HG03196 (cell line): Measurements from ENCODE around the gene SMG5.
A peak's percentile ranks its signal among the peaks of the same experiment; 100 is the strongest.
"Not testable (repeated sequence)": the region's sequence is repeated elsewhere in the genome, so short reads cannot be mapped to it uniquely, and the experiment has no call there.

ENCODE experiments used
- ATAC-seq: cut with Tn5 transposase; IDR thresholded peaks from one replicate; pipeline ENCODE4 v1.9.1; 2021; ENCODE audit not compliant: unreplicated experiment

SMG5 gene

DNA sequence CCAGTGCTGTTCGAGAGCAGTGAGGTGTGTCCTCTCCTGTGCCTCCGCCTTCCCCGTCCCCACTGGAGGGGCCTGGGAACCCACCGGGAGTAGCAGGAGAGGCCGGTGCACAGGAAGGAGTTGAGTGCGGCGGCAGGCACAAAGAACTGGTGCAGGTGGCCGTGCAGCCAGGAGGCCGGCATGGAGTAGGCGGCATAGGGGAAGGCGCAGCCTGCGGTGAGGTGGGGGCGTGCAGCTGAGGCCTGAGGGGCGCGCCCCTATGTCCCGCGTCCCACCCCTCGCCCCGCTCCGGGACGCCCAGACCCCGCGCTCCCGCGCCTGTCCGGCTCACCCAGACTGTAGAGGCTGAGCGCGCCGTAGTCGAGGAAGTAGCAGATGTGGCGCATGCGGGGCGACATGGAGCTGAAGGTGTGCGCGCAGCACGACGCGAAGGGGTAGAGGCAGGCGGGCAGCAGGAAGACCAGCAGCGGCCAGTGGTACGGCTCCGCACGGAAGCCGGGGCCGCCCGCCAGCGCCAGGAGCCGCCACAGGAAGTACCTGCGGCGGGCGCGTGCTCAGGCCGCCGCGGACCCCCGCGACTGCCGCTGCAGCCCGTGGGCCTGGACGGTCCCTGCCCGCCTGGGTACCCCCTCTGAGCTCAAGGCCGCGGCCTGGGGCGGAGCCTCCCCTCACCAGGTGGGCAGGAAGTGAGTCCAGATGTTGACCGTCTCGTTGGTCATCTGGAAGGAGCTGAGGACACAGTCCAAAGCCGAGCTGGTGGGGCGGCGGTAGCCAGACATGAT, 37.0 kb downstream of the SMG5 start:
- no peak for ATAC-seq

GRCh38 chr1:156244712-156245111, 37.9 kb downstream of the SMG5 start:
- ATAC-seq: no peak

GRCh38 chr1:156244126-156244525, 38.5 kb downstream of the SMG5 start:
- no peak for ATAC-seq

DNA sequence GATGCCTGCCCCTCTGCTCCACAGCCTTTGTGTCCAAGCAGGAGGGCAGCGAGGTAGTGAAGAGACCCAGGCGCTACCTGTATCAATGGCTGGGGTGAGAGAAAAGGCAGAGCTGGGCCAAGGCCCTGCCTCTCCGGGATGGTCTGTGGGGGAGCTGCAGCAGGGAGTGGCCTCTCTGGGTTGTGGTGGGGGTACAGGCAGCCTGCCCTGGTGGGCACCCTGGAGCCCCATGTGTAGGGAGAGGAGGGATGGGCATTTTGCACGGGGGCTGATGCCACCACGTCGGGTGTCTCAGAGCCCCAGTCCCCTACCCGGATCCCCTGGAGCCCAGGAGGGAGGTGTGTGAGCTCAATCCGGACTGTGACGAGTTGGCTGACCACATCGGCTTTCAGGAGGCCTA, 39.9 kb downstream of the SMG5 start:
- ATAC-seq: no peak

GRCh38 chr1:156241926-156242325, 40.7 kb downstream of the SMG5 start, which contains the start of gene BGLAP:
TSS of gene BGLAP (plus strand) at chr1:156242184. CDS start at chr1:156242232, 48 bp downstream.
- no peak for ATAC-seq

DNA sequence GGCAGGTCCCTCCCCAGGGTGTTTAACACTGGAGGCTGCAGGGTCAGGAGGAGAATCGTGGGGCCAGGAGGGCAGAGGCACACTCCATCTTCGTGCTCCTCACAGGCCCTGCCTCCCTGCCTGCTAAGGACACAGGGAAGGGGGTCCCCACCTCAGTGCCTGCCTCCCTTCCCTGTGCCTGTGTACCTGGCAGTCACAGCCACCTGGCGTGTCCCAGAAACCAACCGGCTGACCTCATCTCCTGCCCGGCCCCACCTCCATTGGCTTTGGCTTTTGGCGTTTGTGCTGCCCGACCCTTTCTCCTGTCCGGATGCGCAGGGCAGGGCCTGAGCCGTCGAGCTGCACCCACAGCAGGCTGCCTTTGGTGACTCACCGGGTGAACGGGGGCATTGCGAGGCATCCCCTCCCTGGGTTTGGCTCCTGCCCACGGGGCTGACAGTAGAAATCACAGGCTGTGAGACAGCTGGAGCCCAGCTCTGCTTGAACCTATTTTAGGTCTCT, 41.3 kb downstream of the SMG5 start:
- no peak for ATAC-seq

GRCh38 chr1:156238248-156238647, 44.4 kb downstream of the SMG5 start:
- no peak for ATAC-seq

DNA sequence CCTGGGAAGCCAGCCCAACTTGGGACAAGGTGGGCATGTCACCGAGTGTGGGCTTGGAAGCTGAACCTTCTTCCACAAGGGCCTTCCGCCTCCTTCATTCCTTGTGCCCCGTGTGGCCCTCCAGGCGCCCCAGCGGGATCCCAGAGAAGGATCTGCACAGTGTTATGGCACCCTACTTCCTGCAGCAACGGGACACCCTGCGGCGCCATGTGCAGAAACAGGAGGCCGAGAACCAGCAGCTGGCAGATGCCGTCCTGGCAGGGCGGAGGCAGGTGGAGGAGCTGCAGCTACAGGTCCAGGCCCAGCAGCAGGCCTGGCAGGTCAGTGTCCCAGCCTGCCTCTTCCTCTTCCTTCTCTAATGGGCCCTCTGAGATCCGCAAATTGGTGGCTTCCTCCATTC, 46.5 kb downstream of the SMG5 start:
- no peak for ATAC-seq

GRCh38 chr1:156233426-156234127, 49.0 kb downstream of the SMG5 start:
- ATAC-seq: no peak

DNA sequence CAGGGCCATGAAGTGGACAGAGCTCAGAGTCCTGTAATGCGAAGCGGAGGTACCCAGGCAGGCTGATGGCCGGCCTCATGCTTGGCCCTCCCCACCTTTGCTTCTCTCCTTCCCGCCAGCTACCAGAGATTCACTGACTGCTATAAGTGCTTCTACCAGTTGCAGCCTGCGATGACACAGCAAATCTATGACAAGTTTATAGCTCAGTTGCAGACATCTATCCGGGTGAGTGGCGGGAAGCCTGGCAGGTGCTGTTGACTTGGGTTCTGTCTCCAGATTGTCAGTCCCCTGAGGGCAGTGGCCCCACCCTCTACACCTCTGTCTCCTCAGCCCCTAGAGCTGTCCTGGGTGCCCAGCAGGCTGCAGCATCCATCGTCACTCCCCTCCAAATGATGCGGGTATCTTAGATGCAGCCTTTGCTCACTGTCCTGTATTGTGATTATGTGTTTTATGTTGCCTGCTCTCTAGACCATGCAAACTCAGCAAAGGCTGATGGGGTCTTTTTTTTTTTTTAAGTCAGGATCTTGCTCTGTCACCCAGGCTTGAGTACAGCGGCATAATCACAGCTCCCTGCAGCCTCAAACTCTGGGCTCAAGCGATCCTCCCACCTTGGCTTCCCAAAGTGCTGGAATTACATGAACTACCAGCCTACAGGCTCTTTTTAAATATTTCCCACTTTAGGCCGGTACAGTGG, 50.3 kb downstream of the SMG5 start:
- ATAC-seq: no peak

- ATAC-seq: no peak
Measured at GRCh38 chr1:156230473-156230837, 52.2 kb downstream of the SMG5 start.

- no peak for ATAC-seq
Measured at GRCh38 chr1:156229809-156230472, 52.7 kb downstream of the SMG5 start.

GRCh38 chr1:156228501-156228900, 54.1 kb downstream of the SMG5 start:
- no peak for ATAC-seq

GRCh38 chr1:156226782-156227181, 55.8 kb downstream of the SMG5 start:
- no peak for ATAC-seq

- ATAC-seq: peak; percentile 57
Measured at GRCh38 chr1:156226116-156226538, 56.5 kb downstream of the SMG5 start.

DNA sequence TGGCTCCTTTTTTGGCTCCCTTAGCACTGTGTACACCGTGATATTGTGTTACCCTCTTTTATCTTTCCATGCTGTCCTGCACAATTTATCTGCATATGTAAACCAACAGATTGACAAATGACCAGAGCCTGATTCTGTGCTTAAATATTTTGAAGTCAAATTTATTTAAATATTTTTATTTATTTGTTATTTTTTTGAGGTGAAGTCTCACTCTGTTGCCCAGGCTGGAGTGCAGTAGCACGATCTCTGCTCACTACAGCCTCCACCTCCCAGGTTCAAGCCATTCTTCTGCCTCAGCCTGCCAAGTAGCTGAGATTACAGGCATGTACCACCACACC, 57.0 kb downstream of the SMG5 start:
- ATAC-seq: no peak

DNA sequence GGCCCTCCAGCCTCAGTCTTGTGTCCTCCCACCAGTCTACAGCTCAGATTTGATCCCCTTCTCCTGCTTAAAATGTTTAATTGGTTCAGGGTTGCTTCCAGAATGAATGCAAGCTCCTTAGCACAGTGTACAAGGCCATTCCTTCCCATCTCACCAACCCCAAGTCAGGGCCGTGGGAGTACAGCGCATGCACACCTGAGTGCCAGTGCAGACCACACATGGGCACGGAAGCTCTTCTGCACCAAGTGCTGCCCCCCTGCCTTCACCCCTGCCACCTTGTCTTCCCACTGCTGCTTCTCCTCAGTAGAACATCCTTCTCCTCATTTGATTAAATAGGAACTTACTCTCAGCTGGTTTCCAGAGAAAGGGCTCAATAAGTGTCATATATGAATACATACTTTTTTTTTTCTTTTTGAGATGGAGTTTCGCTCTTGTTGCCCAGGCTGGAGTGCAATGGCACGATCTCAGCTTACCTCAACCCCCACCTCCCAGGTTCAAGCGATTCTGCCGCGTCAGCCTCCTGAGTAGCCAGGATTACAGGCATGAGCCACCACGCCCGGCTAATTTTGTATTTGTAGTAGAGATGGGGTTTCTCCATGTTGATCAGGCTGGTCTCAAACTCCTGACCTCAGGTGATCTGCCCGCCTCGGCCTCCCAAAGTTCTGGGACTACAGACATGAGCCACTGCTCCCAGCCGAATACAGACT, 60.5 kb downstream of the SMG5 start:
- ATAC-seq: no peak

DNA sequence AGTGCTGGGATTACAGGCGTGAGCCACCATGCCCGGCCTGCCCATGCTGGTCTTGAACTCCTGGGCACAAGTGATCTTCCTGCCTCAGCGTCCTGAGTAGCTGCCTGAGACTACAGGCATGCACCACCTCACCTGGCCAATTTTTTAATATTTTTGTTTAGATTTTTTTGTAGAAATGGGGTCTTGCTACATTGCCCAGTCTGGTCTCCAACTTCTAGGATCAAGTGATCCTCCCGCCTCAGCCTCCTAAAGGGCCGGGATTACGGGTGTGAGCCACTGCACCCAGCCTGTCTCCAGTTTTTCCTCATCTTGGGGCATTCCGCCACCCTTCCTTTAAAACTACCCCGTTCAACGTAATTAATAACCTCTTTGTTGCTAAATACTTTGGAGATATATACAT, 62.4 kb downstream of the SMG5 start:
- no peak for ATAC-seq

GRCh38 chr1:156217871-156218270, 64.8 kb downstream of the SMG5 start:
- ATAC-seq: no peak

DNA sequence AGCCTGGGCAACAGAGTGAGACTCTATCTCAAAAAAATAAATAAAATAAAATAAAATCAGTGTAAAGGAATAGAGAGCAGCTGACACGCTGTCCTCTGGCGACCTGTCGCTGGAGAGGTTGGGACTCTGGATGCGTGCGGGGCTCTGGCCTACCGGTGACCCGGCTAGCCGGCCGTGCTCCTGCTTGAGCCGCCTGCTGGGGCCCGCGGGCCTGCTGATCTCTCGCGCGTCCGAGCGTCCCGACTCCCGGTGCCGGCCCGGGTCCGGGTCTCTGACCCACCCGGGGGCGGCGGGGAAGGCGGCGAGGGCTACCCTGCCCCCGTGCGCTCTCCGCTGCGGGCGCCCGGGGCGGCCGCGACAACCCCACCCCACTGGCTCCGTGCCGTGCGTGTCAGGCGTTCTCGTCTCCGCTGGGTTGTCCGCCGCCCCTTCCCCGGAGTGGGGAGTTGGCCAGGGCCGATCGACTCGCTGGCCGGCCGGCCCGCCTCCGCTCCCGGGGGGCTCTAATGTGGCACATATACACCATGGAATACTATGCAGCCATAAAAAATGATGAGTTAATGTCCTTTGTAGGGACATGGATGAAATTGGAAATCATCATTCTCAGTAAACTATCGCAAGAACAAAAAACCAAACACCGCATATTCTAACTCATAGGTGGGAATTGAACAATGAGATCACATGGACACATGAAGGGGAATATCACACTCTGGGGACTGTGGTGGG, 66.1 kb downstream of the SMG5 start:
- ATAC-seq: not testable (repeated sequence)
